Activated T-cell treated with anti-CD3 and anti-CD28 coated beads, Interleukin-2, amount 50 U/mL, for 24 hours (primary cell): Measurements from ENCODE around the gene CHST10.
A peak's percentile ranks its signal among the peaks of the same experiment; 100 is the strongest.
"Not testable (repeated sequence)": the region's sequence is repeated elsewhere in the genome, so short reads cannot be mapped to it uniquely, and the experiment has no call there.

Source experiments
- DNase-seq: peaks from one replicate; pipeline ENCODE4 v3.0.0-alpha.2; 2020
- H3K27ac Mint-ChIP-seq: 2 replicates; pipeline ENCODE4 v1.8.0; 2020; ENCODE audit warnings: mild to moderate bottlenecking, mixed read lengths
- H3K27me3 Mint-ChIP-seq: 2 replicates; pipeline ENCODE4 v1.8.0; 2020; ENCODE audit warnings: mixed read lengths
- H3K36me3 Mint-ChIP-seq: 2 replicates; pipeline ENCODE4 v1.8.0; 2020; ENCODE audit warnings: low read depth, mixed read lengths
- H3K4me1 Mint-ChIP-seq: 2 replicates; pipeline ENCODE4 v1.8.0; 2020; ENCODE audit warnings: low read depth, mixed read lengths
- H3K4me3 Mint-ChIP-seq: 2 replicates; pipeline ENCODE4 v1.8.0; 2020; ENCODE audit warnings: mild to moderate bottlenecking, moderate library complexity, mixed read lengths
- H3K9me3 Mint-ChIP-seq: 2 replicates; pipeline ENCODE4 v1.8.0; 2020; ENCODE audit warnings: mixed read lengths

The CHST10 gene

DNA sequence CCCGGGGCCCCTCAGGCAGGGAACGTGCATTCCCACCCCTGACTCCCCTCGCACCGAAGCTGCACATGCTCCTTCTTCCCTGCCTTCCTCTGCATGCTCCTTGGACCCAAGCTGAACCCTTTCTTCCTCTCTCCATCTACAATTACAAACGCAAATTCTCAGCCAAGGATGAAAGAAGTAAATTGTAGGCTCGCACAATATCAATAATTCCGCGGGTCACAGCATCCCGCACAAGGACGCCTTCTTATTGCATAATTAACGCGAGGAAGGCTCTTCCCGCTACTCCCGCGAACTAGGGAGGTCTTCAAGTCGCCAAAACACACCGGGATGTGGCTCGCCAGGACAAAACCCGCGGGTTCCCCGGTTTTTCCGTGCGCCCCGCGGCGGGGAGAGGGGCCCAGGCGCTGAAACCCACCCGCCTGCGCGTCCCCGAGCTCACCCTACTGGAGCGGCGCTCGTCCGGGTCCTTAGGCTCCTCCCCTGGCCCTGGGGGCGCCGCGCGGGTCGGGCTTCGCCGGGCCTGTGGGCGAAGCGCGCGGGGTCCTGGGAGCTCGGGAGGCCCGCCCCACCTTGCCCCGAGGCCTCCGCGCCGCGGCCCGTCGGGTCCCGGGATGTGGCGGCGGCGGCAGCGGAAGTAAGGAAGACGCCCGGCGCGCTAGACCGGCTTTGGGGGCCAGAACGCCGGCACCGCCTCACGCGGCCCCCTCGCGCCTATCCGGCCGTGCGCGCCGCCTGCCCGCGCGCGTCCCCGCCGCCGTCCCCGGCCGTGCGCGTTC, at the start of gene CHST10:
Gene CHST10 (minus strand): TSS at position 734 of the 776 bp plus-strand sequence. CDS start 10,993 bp downstream, outside the sequence.
- Mint-ChIP-seq H3K36me3 (peaks cover 12% of the 10 kb centered on the region), H3K27me3 (no peaks in the 10 kb centered on the region), H3K9me3 (no peaks in the 10 kb centered on the region), H3K4me1 (peaks cover 32% of the 10 kb centered on the region), H3K4me3 (peak within 1 kb of the TSS; percentile 81), H3K27ac (peak within 1 kb of the TSS; percentile 63)
- DNase-seq: peak; percentile 81

DNA sequence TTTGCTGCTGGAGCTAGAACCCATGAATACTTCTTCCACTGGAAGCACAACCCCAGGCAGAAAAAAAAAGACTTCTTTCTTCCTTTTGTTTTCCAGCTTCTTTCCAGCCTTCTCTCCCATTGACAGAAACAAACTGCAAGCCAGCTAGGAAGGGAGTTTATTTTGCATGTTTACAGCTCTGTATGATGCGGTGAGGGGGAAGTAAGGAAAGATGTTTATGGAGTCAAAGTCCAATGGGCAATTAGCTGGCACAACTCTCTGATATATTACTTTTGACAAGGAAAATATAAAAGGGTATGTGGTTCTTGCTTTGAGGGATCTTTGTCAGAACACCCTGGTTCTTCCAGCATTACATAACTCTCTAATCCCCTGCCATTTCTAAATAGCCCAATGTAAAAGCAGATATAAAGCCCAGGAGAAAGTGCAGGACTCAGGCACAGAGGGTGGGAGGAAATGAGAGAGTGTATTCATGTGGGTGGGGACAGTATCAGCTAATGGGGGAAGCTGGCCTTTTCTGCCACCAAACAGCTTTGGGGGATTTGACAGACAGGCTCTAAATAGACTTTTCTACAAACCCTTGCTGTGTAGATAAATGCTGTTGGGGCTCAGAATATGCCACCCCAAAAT, 43.5 kb upstream of the CHST10 start:
- peaks cover 3% of the 10 kb centered on the region for H3K27me3 Mint-ChIP-seq
- DNase-seq: no peak
- no peaks in the 10 kb centered on the region for H3K4me1 Mint-ChIP-seq

GRCh38 chr2:100456357-100456756, 38.9 kb upstream of the CHST10 start:
- H3K36me3 Mint-ChIP-seq, DNase-seq, H3K27ac Mint-ChIP-seq, H3K4me3 Mint-ChIP-seq, H3K4me1 Mint-ChIP-seq: not testable (repeated sequence)
- H3K27me3 Mint-ChIP-seq: peaks cover 15% of the 10 kb centered on the region
- peaks cover 22% of the 10 kb centered on the region for H3K9me3 Mint-ChIP-seq

More for the DNA sequence above, 43.5 kb upstream of the CHST10 start:
- Mint-ChIP-seq H3K27ac (no peak overlapping the region), H3K9me3 (peaks cover 18% of the 10 kb centered on the region), H3K36me3 (peaks cover 3% of the 10 kb centered on the region), H3K4me3 (no peak overlapping the region)

GRCh38 chr2:100453853-100454252, 36.4 kb upstream of the CHST10 start:
- peaks cover 10% of the 10 kb centered on the region for H3K9me3 Mint-ChIP-seq
- no peak overlapping the region for H3K27ac Mint-ChIP-seq
- H3K27me3 Mint-ChIP-seq: peaks cover 15% of the 10 kb centered on the region
- peaks cover 3% of the 10 kb centered on the region for H3K36me3 Mint-ChIP-seq
- H3K4me1 Mint-ChIP-seq: no peaks in the 10 kb centered on the region
- no peak for DNase-seq
- no peak overlapping the region for H3K4me3 Mint-ChIP-seq

- no peaks in the 10 kb centered on the region for H3K4me1 Mint-ChIP-seq
- no peak overlapping the region for H3K27ac Mint-ChIP-seq
- peaks cover 5% of the 10 kb centered on the region for H3K9me3 Mint-ChIP-seq
- peaks cover 15% of the 10 kb centered on the region for H3K27me3 Mint-ChIP-seq
- DNase-seq: no peak
- no peaks in the 10 kb centered on the region for H3K36me3 Mint-ChIP-seq
- no peak overlapping the region for H3K4me3 Mint-ChIP-seq
Observed at GRCh38 chr2:100451734-100452133, 34.3 kb upstream of the CHST10 start.

- Mint-ChIP-seq H3K27me3 (peaks cover 15% of the 10 kb centered on the region), H3K36me3 (no peaks in the 10 kb centered on the region), H3K27ac (no peak overlapping the region), H3K9me3 (peaks cover 4% of the 10 kb centered on the region), H3K4me1 (no peaks in the 10 kb centered on the region), H3K4me3 (no peak overlapping the region)
- no peak for DNase-seq
Observed at GRCh38 chr2:100451092-100451491, 33.6 kb upstream of the CHST10 start.

GRCh38 chr2:100446696-100447095, 29.2 kb upstream of the CHST10 start:
- DNase-seq: no peak
- Mint-ChIP-seq H3K4me1 (no peaks in the 10 kb centered on the region), H3K27me3 (no peaks in the 10 kb centered on the region), H3K27ac (no peak overlapping the region), H3K4me3 (no peak overlapping the region), H3K36me3 (no peaks in the 10 kb centered on the region), H3K9me3 (no peaks in the 10 kb centered on the region)

GRCh38 chr2:100437751-100438150, 20.3 kb upstream of the CHST10 start:
- DNase-seq: no peak
- H3K9me3 Mint-ChIP-seq: no peaks in the 10 kb centered on the region

DNA sequence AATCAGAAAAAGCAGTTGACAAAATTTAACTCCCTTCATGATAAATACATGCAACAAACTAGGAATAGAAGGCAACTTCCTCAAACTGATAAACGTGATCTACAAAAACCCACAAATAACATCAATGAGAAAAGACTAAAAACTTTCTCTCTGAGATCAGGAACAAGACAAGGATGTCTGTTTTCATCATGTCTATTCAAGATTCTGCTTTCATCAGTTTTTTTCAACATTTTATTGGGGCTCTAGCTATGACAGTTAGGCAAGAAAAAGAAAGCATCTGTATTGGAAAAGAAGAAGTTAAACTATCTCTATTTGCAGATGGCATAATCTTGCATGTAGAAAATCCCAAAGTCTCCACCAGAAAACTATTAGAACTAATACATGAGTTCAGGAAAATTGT, 12.3 kb upstream of the CHST10 start:
- Mint-ChIP-seq H3K4me3 (no peak overlapping the region), H3K36me3 (no peaks in the 10 kb centered on the region), H3K27ac (no peak overlapping the region), H3K4me1 (peaks cover 5% of the 10 kb centered on the region), H3K9me3 (peaks cover 7% of the 10 kb centered on the region), H3K27me3 (no peaks in the 10 kb centered on the region)
- no peak for DNase-seq

More at GRCh38 chr2:100437751-100438150, 20.3 kb upstream of the CHST10 start:
- H3K36me3 Mint-ChIP-seq: no peaks in the 10 kb centered on the region
- no peaks in the 10 kb centered on the region for H3K4me1 Mint-ChIP-seq
- H3K4me3 Mint-ChIP-seq: no peak overlapping the region
- peaks cover 7% of the 10 kb centered on the region for H3K27me3 Mint-ChIP-seq
- no peak overlapping the region for H3K27ac Mint-ChIP-seq

GRCh38 chr2:100427627-100428258, 10.3 kb upstream of the CHST10 start:
- peak; percentile 70 for DNase-seq
- no peak overlapping the region for H3K4me3 Mint-ChIP-seq
- peaks cover 5% of the 10 kb centered on the region for H3K4me1 Mint-ChIP-seq
- H3K36me3 Mint-ChIP-seq: no peaks in the 10 kb centered on the region
- peaks cover 7% of the 10 kb centered on the region for H3K9me3 Mint-ChIP-seq
- H3K27ac Mint-ChIP-seq: no peak overlapping the region
- no peaks in the 10 kb centered on the region for H3K27me3 Mint-ChIP-seq

DNA sequence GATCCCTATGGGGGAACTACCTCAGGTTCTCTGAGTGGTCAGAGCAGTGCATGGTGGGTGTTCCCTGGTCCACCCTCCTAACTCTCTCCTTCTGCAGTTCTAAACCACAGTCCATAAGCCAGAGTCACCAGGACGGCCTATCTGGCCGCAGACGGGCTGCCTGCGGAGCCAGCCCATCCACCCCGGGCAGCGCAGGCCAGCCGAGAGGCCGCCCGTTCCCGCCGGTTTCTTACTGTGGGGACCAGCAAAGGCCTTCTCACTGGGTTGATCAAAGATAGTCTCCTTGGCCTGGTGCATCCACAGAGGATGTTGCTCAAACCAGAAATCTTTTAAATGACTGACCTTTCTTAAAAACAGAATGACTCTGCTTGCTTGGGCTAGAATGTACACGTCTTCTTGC, 9.6 kb upstream of the CHST10 start:
- no peak overlapping the region for H3K4me3 Mint-ChIP-seq
- peaks cover 7% of the 10 kb centered on the region for H3K9me3 Mint-ChIP-seq
- H3K4me1 Mint-ChIP-seq: peaks cover 5% of the 10 kb centered on the region
- H3K36me3 Mint-ChIP-seq: no peaks in the 10 kb centered on the region
- no peaks in the 10 kb centered on the region for H3K27me3 Mint-ChIP-seq
- no peak overlapping the region for H3K27ac Mint-ChIP-seq
- DNase-seq: no peak

- DNase-seq: no peak
- no peak overlapping the region for H3K27ac Mint-ChIP-seq
- H3K36me3 Mint-ChIP-seq: no peaks in the 10 kb centered on the region
- H3K4me1 Mint-ChIP-seq: peaks cover 5% of the 10 kb centered on the region
- H3K4me3 Mint-ChIP-seq: no peak overlapping the region
- H3K9me3 Mint-ChIP-seq: peaks cover 7% of the 10 kb centered on the region
- no peaks in the 10 kb centered on the region for H3K27me3 Mint-ChIP-seq
Observed at GRCh38 chr2:100426384-100426720, 8.9 kb upstream of the CHST10 start.

GRCh38 chr2:100425573-100426383, 8.3 kb upstream of the CHST10 start:
- peaks cover 5% of the 10 kb centered on the region for H3K4me1 Mint-ChIP-seq
- no peak overlapping the region for H3K4me3 Mint-ChIP-seq
- H3K27ac Mint-ChIP-seq: no peak overlapping the region
- H3K9me3 Mint-ChIP-seq: peaks cover 5% of the 10 kb centered on the region
- no peaks in the 10 kb centered on the region for H3K36me3 Mint-ChIP-seq
- DNase-seq: no peak
- H3K27me3 Mint-ChIP-seq: no peaks in the 10 kb centered on the region

DNA sequence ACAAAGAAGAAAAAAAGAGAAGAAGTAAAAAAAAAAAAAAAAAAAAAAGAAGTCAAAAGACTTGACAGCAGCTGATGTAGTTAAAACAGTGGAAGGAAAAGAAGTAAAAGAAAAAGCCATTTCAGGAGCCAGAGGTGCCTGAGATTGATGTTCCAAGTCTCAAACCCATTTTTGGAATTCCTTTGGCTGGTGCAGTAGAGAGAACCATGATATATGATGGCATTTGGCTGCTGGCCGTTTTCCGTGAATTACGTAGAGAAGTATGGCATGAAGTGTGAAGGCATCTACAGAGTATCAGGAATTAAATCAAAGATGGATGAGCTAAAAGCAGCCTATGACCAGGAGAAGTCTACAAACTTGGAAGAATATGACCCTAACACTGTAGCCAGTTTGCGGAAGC, 7.6 kb upstream of the CHST10 start:
- no peaks in the 10 kb centered on the region for H3K27me3 Mint-ChIP-seq
- peaks cover 5% of the 10 kb centered on the region for H3K4me1 Mint-ChIP-seq
- H3K36me3 Mint-ChIP-seq: no peaks in the 10 kb centered on the region
- no peak overlapping the region for H3K4me3 Mint-ChIP-seq
- DNase-seq: no peak
- peaks cover 5% of the 10 kb centered on the region for H3K9me3 Mint-ChIP-seq
- no peak overlapping the region for H3K27ac Mint-ChIP-seq
